ENCODE measurements around the gene MAP4K1.
"Not testable (repeated sequence)": the region's sequence is repeated elsewhere in the genome, so short reads cannot be mapped to it uniquely, and the experiment has no call there.

Gene MAP4K1

DNA sequence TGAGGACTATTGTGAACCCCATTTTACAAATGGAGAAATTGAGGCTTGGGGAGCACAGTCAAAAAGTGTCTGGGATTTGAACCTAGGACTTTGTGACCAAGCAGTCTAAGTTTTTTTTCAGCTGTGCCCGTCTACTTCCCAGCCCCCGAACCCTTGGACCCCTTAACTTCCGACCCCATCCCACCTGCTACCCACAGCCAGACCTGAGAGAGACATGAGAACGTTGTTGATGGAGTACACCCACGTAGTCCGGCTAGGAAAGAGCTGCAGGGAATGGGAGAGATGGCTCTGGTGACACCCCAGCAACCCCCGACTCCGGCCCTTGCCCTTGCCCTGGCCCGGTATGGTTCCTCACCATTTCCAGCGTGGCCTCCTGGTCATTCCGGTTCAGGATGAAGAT is 18.0 kb downstream of the MAP4K1 start:
- ATAC-seq (replicated peaks; ENCODE audit: extremely low read depth, poor library complexity, severe bottlenecking) (no peak), DNase-seq (ENCODE audit: low spot score in 2 of 2) (no peak)
- Mint-ChIP-seq H3K27ac (ENCODE audit: low read depth) (peak overlapping the region; percentile 56), H3K4me1 (peaks cover 15% of the 10 kb centered on the region), H3K4me3 (no peak overlapping the region), H3K9me3 (no peaks in the 10 kb centered on the region), H3K27me3 (no peaks in the 10 kb centered on the region), H3K36me3 (ENCODE audit: insufficient read depth) (peaks cover 48% of the 10 kb centered on the region)

DNA sequence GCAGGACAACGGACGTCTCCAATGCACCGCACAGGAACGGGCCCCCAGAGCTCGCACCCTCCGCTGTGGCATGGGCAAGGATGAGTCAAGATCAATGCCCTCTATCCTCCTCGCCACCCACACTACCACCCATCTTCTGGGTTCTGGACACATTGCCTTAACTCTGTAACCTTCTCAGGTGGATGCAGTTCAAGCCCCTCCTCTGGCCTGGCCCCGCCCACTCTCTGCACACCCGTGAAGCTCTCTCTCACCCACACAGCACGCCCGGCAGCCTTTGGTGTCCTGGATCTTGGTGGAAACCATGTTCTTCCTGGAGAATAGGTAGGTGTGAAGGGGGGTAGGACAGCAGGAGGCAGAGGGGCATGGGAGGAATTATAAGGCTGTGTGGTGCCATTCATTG is 20.7 kb downstream of the MAP4K1 start:
- Mint-ChIP-seq H3K27ac (ENCODE audit: low read depth) (no peak overlapping the region), H3K9me3 (no peaks in the 10 kb centered on the region), H3K27me3 (no peaks in the 10 kb centered on the region), H3K36me3 (ENCODE audit: insufficient read depth) (peaks cover 54% of the 10 kb centered on the region), H3K4me3 (no peak overlapping the region), H3K4me1 (peaks cover 15% of the 10 kb centered on the region)
- ATAC-seq (replicated peaks; ENCODE audit: extremely low read depth, poor library complexity, severe bottlenecking) (no peak), DNase-seq (ENCODE audit: low spot score in 2 of 2) (no peak)

DNA sequence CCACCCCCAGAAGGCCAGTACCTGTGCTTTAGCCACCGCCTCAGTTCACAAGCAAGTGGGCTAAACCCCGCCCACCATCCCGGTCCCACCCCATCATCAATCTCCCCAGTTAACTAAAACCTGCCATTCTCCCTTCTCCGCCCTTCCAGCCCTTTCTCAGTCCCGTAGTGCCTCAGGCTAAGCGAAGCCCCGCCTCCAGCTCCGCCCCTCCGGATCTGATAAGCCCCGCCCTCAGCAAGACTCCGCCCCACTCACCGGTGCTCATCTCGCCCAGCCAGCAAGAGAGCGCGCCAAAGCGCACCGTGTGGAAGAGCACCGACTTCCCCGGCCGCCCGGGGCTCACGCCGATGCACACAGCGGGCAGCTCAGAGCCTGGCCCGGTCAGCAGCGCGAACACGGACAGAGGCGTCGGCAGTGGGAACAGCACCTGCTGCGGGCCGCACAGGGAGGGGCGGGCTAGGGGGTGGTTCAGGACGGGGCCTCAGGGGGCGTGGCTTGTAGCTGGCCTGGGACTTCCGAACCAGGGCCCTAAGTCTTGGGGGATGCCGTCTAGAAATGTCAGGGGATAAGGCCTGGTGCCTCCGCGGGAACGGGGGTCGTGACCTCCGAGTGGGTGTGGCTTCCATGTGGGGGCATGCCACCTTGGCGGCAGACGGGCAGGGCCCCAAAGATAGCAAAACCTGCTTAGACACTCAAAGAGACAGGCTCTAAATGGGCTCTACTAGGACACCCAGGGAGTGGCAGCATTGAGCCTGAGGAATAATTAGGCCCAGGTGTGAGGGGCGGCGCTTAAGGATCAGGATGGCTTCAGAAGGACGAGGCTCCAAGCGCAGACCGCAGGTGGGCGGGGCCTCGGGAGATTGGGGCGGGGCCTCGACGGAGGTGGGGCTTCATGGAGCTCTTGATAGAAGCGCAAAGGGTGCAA is 21.4 kb downstream of the MAP4K1 start:
- no peak for ATAC-seq (replicated peaks; ENCODE audit: extremely low read depth, poor library complexity, severe bottlenecking)
- Mint-ChIP-seq H3K4me3 (no peak overlapping the region), H3K9me3 (no peaks in the 10 kb centered on the region), H3K27me3 (no peaks in the 10 kb centered on the region), H3K4me1 (peaks cover 11% of the 10 kb centered on the region), H3K27ac (ENCODE audit: low read depth) (no peak overlapping the region), H3K36me3 (ENCODE audit: insufficient read depth) (peaks cover 56% of the 10 kb centered on the region)
- no peak for DNase-seq (ENCODE audit: low spot score in 2 of 2)

DNA sequence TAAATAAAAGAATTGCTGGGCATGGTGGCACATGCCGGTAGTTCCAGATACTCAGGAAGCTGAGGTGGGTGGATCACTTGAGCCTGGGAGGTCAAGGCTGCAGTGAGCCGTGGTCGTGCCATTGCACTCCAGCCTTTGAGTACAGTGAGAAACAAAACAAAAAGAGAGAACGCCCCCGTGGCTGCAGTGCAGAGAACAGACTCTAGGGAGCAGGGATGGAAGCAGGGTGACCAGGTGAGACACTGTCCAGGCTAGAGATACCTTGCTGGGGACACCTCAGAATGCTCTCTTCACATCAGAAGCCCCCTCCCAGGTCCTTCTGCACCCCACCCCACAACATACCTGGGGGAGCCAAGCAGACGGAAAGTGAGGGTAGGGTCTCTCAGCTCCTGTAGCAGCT is 24.8 kb downstream of the MAP4K1 start:
- Mint-ChIP-seq H3K9me3 (no peaks in the 10 kb centered on the region), H3K27me3 (no peaks in the 10 kb centered on the region), H3K27ac (ENCODE audit: low read depth) (no peak overlapping the region), H3K4me3 (no peak overlapping the region), H3K36me3 (ENCODE audit: insufficient read depth) (peaks cover 58% of the 10 kb centered on the region), H3K4me1 (no peaks in the 10 kb centered on the region)
- DNase-seq (ENCODE audit: low spot score in 2 of 2) (no peak), ATAC-seq (replicated peaks; ENCODE audit: extremely low read depth, poor library complexity, severe bottlenecking) (no peak)

DNA sequence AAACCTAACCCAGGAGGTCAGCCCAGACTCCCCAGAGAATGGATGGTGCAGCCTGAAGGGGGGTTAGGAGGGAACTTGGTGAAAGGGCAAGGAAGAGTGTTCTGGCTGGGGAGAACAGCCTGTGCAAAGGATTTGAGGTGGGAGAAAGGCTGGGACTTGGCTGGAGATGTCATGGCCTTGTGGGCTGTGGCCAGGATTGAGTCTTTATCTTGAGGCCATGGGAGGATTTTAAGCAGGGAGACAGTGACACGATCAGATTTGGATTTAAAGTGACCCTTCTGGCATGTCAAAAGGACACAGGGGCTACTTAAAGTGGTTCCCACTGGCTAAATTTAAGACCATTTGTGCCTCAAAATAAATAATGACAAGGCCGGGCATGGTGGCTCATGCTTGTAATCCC is 29.7 kb downstream of the MAP4K1 start:
- ATAC-seq (replicated peaks; ENCODE audit: extremely low read depth, poor library complexity, severe bottlenecking) (no peak), DNase-seq (ENCODE audit: low spot score in 2 of 2) (no peak)
- H3K27me3 Mint-ChIP-seq, result no peaks in the 10 kb centered on the region
- peaks cover 6% of the 10 kb centered on the region for H3K4me1 Mint-ChIP-seq
- H3K4me3 Mint-ChIP-seq, result no peak overlapping the region
- peaks cover 36% of the 10 kb centered on the region for H3K36me3 Mint-ChIP-seq (ENCODE audit: insufficient read depth)
- no peak overlapping the region for H3K27ac Mint-ChIP-seq (ENCODE audit: low read depth)
- no peaks in the 10 kb centered on the region for H3K9me3 Mint-ChIP-seq

DNA sequence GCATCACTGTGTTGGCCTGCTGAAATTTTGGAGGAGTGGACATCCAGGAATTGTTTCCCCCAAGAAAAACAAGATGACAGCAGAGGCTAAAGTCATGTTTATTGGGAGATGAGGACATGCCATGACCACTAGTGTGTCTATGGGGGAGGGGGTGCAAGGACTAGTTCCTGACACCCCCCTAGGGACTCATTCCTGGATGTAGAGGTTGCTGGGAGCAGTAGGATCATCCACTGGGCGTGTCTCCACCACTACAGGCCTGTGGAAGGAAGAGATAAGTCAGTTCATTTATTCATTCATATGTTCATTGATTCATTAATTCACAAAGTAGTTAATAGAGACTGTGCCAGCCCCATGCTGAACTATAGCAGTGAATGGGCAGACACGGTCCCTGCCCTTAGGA is 30.2 kb downstream of the MAP4K1 start:
- no peak for ATAC-seq (replicated peaks; ENCODE audit: extremely low read depth, poor library complexity, severe bottlenecking)
- no peak for DNase-seq (ENCODE audit: low spot score in 2 of 2)
- peaks cover 6% of the 10 kb centered on the region for H3K4me1 Mint-ChIP-seq
- no peak overlapping the region for H3K4me3 Mint-ChIP-seq
- peaks cover 36% of the 10 kb centered on the region for H3K36me3 Mint-ChIP-seq (ENCODE audit: insufficient read depth)
- H3K27me3 Mint-ChIP-seq, result no peaks in the 10 kb centered on the region
- no peak overlapping the region for H3K27ac Mint-ChIP-seq (ENCODE audit: low read depth)
- no peaks in the 10 kb centered on the region for H3K9me3 Mint-ChIP-seq

DNA sequence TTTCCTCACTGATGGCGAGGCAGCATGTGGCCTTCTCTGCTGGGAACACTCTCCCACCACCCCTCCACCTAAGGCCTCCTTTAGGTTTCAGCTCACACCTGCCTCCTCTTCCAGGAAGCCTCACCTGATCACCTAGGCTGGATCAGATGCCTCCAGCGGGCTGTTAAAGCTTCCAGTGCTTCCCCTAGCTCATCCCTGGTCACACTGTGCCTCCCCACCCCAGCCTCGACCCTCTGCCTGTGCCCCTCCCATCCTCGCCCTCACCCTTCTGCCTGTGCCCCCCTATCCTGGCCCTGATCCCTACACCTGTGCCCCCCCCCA is 33.8 kb downstream of the MAP4K1 start:
- peak overlapping the region; percentile 1 for H3K27ac Mint-ChIP-seq (ENCODE audit: low read depth)
- ATAC-seq (replicated peaks; ENCODE audit: extremely low read depth, poor library complexity, severe bottlenecking), result no peak
- H3K27me3 Mint-ChIP-seq, result no peaks in the 10 kb centered on the region
- H3K4me1 Mint-ChIP-seq, result peaks cover 16% of the 10 kb centered on the region
- no peak for DNase-seq (ENCODE audit: low spot score in 2 of 2)
- H3K9me3 Mint-ChIP-seq, result no peaks in the 10 kb centered on the region
- H3K36me3 Mint-ChIP-seq (ENCODE audit: insufficient read depth), result peaks cover 12% of the 10 kb centered on the region
- H3K4me3 Mint-ChIP-seq, result no peak overlapping the region

DNA sequence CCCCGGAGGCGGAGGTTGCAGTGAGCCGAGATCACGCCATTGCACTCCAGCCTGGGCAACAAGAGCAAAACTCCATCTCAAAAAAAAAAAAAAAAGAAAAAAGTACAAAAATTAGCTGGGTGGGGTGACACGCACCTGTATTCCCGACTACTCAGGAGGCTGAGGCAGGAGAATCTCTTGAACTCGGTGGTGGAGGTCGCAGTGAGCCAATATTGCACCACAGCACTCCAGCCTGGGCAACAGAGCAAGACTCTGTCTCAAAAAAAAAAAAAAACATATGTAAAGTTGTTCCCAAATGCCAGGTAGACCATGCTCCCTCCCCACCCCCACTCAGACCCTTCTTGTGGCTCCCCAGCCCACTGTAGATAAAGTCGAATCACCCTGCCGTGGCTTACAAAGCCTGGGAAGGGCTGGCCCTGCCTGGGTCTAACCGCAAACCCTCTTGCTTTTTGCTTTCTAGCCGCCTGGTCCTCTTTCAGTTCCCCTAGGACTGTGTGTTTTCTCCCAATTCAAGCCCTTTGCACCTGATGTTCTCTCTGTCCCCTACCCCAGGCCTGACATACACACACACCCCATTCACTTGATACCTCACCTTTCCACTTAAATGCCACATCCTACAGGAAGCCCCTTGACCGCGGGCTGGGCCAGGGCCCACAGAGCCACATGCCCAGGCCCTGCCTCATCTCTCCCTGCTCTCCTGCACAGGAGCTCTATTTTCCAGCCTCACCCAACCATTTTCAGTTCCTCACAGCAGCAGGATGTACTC is 34.4 kb downstream of the MAP4K1 start:
- H3K4me3 Mint-ChIP-seq, result no peak overlapping the region
- no peak for DNase-seq (ENCODE audit: low spot score in 2 of 2)
- H3K27ac Mint-ChIP-seq (ENCODE audit: low read depth), result peak overlapping the region; percentile 1
- H3K27me3 Mint-ChIP-seq, result no peaks in the 10 kb centered on the region
- peaks cover 16% of the 10 kb centered on the region for H3K4me1 Mint-ChIP-seq
- H3K36me3 Mint-ChIP-seq (ENCODE audit: insufficient read depth), result peaks cover 8% of the 10 kb centered on the region
- ATAC-seq (replicated peaks; ENCODE audit: extremely low read depth, poor library complexity, severe bottlenecking), result no peak
- no peaks in the 10 kb centered on the region for H3K9me3 Mint-ChIP-seq

DNA sequence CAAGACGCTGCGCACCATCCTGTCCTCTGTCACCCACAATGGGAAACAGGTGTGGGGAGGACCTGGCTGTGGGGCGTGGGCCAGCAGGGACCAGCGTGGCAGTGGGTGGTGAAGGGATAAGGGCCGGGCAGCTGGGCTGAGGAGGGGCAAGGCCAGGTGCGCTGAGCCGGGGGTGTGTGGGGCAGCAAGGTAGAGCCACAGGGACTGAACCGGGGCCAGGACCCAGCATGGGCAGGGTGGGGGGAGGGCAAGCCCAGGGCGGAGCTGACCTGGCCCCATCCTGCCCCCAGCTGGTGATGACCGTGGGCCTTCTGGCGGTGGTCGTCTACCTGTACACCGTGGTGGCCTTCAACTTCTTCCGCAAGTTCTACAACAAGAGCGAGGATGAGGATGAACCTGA is 37.7 kb downstream of the MAP4K1 start:
- H3K27me3 Mint-ChIP-seq, result no peaks in the 10 kb centered on the region
- ATAC-seq (replicated peaks; ENCODE audit: extremely low read depth, poor library complexity, severe bottlenecking), result no peak
- peak overlapping the region; percentile 69 for H3K27ac Mint-ChIP-seq (ENCODE audit: low read depth)
- H3K4me3 Mint-ChIP-seq, result no peak overlapping the region
- H3K4me1 Mint-ChIP-seq, result peaks cover 16% of the 10 kb centered on the region
- peaks cover 2% of the 10 kb centered on the region for H3K36me3 Mint-ChIP-seq (ENCODE audit: insufficient read depth)
- no peaks in the 10 kb centered on the region for H3K9me3 Mint-ChIP-seq
- DNase-seq (ENCODE audit: low spot score in 2 of 2), result no peak

DNA sequence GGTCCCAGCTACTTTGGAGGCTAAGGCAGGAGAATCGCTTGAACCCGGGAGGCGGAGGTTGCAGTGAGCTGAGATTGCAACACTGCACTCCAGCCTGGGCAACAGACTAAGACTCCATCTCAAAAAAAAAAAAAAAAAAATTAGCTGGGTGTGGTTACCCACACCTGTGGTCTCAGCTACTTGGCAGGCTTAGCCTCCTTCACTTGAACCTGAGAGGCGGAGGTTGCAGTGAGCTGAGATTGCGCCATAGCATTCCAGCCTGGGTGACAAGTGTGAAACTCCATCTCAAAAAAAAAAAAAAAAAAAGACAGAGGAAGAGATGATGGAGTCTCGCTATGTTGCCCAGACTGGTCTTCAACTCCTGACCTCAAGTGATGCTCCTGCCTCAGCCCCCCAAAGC is 38.4 kb downstream of the MAP4K1 start:
- DNase-seq (ENCODE audit: low spot score in 2 of 2); H3K4me3 Mint-ChIP-seq; H3K9me3 Mint-ChIP-seq; H3K36me3 Mint-ChIP-seq (ENCODE audit: insufficient read depth); H3K27me3 Mint-ChIP-seq: not testable (repeated sequence)
- Mint-ChIP-seq H3K27ac (ENCODE audit: low read depth) (peak overlapping the region; percentile 69), H3K4me1 (peaks cover 16% of the 10 kb centered on the region)
- peak; percentile 92 for ATAC-seq (replicated peaks; ENCODE audit: extremely low read depth, poor library complexity, severe bottlenecking)

DNA sequence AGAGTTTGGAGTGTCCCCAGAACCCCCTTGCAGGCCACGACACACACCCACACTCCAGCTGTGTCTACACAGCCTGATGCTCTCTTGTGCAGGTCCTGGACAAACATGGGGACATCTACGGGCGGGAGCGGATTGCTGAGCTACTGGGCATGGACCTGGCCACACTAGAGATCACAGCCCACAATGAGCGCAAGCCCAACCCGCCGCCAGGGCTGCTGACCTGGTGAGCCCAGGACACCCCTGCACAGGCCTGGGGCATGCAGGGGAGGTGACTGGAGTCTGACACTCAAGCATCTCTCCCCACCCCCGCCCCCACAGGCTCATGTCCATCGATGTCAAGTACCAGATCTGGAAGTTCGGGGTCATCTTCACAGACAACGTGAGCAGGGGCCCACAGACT is 39.9 kb downstream of the MAP4K1 start:
- Mint-ChIP-seq H3K4me3 (no peak overlapping the region), H3K27ac (ENCODE audit: low read depth) (no peak overlapping the region), H3K9me3 (no peaks in the 10 kb centered on the region), H3K36me3 (ENCODE audit: insufficient read depth) (no peaks in the 10 kb centered on the region), H3K27me3 (no peaks in the 10 kb centered on the region), H3K4me1 (peaks cover 10% of the 10 kb centered on the region)
- ATAC-seq (replicated peaks; ENCODE audit: extremely low read depth, poor library complexity, severe bottlenecking) (no peak), DNase-seq (ENCODE audit: low spot score in 2 of 2) (no peak)

DNA sequence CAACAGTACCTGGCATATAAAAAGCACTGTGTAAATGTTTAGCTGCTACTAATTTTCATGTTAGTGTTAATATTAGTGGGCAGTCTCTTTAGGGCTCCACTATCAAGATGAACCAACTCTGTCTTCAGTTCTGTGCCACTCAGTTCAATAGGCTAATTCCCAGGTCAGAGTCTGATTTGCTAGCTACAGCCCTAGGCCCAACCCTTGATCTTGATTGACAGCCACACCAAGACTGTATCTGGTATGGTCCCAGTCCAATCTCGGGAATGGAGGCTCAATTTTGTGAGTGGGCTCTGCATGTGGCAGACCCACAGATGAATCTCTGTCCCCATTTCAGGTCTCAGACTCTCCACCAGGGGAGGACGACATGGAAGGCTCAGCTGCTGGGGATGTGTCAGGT is 46.1 kb downstream of the MAP4K1 start:
- Mint-ChIP-seq H3K27ac (ENCODE audit: low read depth) (peak overlapping the region; percentile 65), H3K4me3 (no peak overlapping the region), H3K27me3 (no peaks in the 10 kb centered on the region), H3K4me1 (peaks cover 5% of the 10 kb centered on the region), H3K36me3 (ENCODE audit: insufficient read depth) (peaks cover 2% of the 10 kb centered on the region), H3K9me3 (no peaks in the 10 kb centered on the region)
- ATAC-seq (replicated peaks; ENCODE audit: extremely low read depth, poor library complexity, severe bottlenecking) (no peak), DNase-seq (ENCODE audit: low spot score in 2 of 2) (no peak)

DNA sequence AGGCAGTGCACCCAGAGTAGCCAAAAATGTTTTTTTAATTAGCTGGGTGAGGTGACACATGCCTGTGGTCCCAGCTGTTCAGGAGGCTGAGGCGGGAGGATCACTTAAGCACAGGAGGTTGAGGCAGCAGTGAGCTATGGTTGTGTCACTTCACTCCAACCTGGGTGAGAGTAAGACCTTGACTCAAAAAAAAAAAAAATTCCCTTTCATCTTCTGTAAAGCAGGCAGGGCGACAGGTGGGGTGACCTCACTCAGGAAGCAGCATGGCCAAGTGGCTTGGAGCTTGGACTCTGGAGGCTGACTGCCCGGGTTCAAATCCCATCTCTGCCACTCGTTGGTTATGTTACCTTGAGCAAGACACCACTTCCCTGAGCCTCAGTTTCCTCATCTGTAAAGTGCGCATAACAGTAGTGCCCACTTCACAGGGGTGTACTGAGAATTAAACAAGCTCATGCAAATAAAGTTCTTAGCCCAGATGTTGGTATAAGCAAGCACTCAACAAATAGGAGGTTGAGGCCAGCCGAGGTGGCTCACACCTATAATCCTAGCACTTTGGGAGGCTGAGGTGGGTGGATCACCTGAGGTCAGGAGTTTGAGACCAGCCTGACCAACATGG is 48.3 kb downstream of the MAP4K1 start:
- ATAC-seq (replicated peaks; ENCODE audit: extremely low read depth, poor library complexity, severe bottlenecking), result no peak
- no peaks in the 10 kb centered on the region for H3K27me3 Mint-ChIP-seq
- no peak overlapping the region for H3K27ac Mint-ChIP-seq (ENCODE audit: low read depth)
- H3K9me3 Mint-ChIP-seq, result no peaks in the 10 kb centered on the region
- no peak overlapping the region for H3K4me3 Mint-ChIP-seq
- peaks cover 11% of the 10 kb centered on the region for H3K4me1 Mint-ChIP-seq
- H3K36me3 Mint-ChIP-seq (ENCODE audit: insufficient read depth), result peaks cover 2% of the 10 kb centered on the region
- DNase-seq (ENCODE audit: low spot score in 2 of 2), result no peak
